Liver (tissue), 9 donors: ENCODE measurements around the gene WNT11. TPM values are rescaled to one million over a fixed set of nuclear protein-coding genes. Genes with fewer than 3 reads are reported as not detected.

ENCODE experiments used
- DNase-seq: peaks from one replicate; pipeline ENCODE4 v3.0.0-alpha.2; 2017; ENCODE audit warnings: low spot score
- H3K27ac ChIP-seq, 2 donors: one replicate each; pipeline ENCODE4 v1.7.0; 2013; ENCODE audit warnings: inconsistent platforms in 2 of 2, low read length in 2 of 2, control low read depth in 1 of 2, low read depth in 1 of 2, mild to moderate bottlenecking in 1 of 2
- H3K27me3 ChIP-seq, 4 donors: one replicate each; pipeline versions ENCODE4 v1.6.1 to v1.7.0; 2013; ENCODE audit warnings: low read length in 3 of 4, inconsistent platforms in 1 of 4, mild to moderate bottlenecking in 1 of 4, moderate library complexity in 1 of 4; ENCODE audit not compliant: control insufficient read depth in 4 of 4, insufficient read depth in 4 of 4
- H3K36me3 ChIP-seq, 4 donors: one replicate each; pipeline versions ENCODE4 v1.6.1 to v1.7.0; 2013; ENCODE audit warnings: low read length in 3 of 4, mild to moderate bottlenecking in 3 of 4, low read depth in 1 of 4, moderate library complexity in 1 of 4; ENCODE audit not compliant: control insufficient read depth in 4 of 4, insufficient read depth in 3 of 4
- H3K4me1 ChIP-seq, 4 donors: one replicate each; pipeline versions ENCODE4 v1.6.1 to v1.7.0; 2013; ENCODE audit warnings: low read length in 3 of 4, mild to moderate bottlenecking in 3 of 4, moderate library complexity in 1 of 4; ENCODE audit not compliant: control insufficient read depth in 4 of 4, insufficient read depth in 4 of 4
- H3K4me3 ChIP-seq, 3 donors: one replicate each; pipeline versions ENCODE4 v1.6.1 to v1.7.0; 2013; ENCODE audit warnings: low read length in 3 of 3, control low read depth in 1 of 3, low read depth in 1 of 3, mild to moderate bottlenecking in 1 of 3
- H3K9ac ChIP-seq, 2 donors: one replicate each; pipeline ENCODE4 v1.7.0; 2013; ENCODE audit warnings: low read length in 2 of 2, mild to moderate bottlenecking in 2 of 2, moderate library complexity in 2 of 2, control low read depth in 1 of 2, low read depth in 1 of 2
- H3K9me3 ChIP-seq, 4 donors: one replicate each; pipeline versions ENCODE4 v1.6.1 to v1.7.0; 2013; ENCODE audit warnings: low read length in 3 of 4; ENCODE audit not compliant: control insufficient read depth in 4 of 4
- ATF3 ChIP-seq: IDR thresholded peaks from 2 replicates; pipeline ENCODE4 v1.6.1; 2016; ENCODE audit warnings: antibody characterized with exemption
- CTCF ChIP-seq: fragments of 150-350 bp; IDR thresholded peaks from 2 replicates; pipeline ENCODE4 v1.5.1; 2017; ENCODE audit warnings: improper control_type of control experiment, low read depth, low read length; ENCODE audit not compliant: missing input control
- EGR1 ChIP-seq, 2 donors: IDR thresholded peaks; 2 replicates each; pipeline ENCODE4 v1.6.1; 2016 to 2018; ENCODE audit warnings: antibody characterized with exemption in 2 of 2, low read depth in 2 of 2
- FOXA1 ChIP-seq: IDR thresholded peaks from 2 replicates; pipeline ENCODE4 v1.6.1; 2016; ENCODE audit warnings: antibody characterized with exemption
- FOXA2 ChIP-seq: IDR thresholded peaks from 2 replicates; pipeline ENCODE4 v1.6.1; 2016; ENCODE audit warnings: antibody characterized with exemption
- GABPA ChIP-seq, 2 donors: IDR thresholded peaks in 1 of 2; conservative IDR thresholded peaks in 1 of 2; 2 replicates each; pipeline ENCODE4 v1.6.1; 2016; ENCODE audit warnings: antibody characterized with exemption in 2 of 2, mild to moderate bottlenecking in 1 of 2, moderate library complexity in 1 of 2
- HNF4A ChIP-seq, 2 donors: conservative IDR thresholded peaks; 2 replicates each; pipeline ENCODE4 v1.6.1; 2016; ENCODE audit warnings: antibody characterized with exemption in 2 of 2, mild to moderate bottlenecking in 2 of 2
- HNF4G ChIP-seq: IDR thresholded peaks from 2 replicates; pipeline ENCODE4 v1.6.1; 2016; ENCODE audit warnings: antibody characterized with exemption
- JUND ChIP-seq, 2 donors: IDR thresholded peaks; 2 replicates each; pipeline ENCODE4 v1.6.1; 2016; ENCODE audit warnings: antibody characterized with exemption in 2 of 2
- MAX ChIP-seq: IDR thresholded peaks from 2 replicates; pipeline ENCODE4 v1.6.1; 2016; ENCODE audit warnings: antibody characterized with exemption
- NR2F2 ChIP-seq: IDR thresholded peaks from 2 replicates; pipeline ENCODE4 v1.6.1; 2016; ENCODE audit warnings: antibody characterized with exemption
- RAD21 ChIP-seq, 2 donors: IDR thresholded peaks; 2 replicates each; pipeline ENCODE4 v1.6.1; 2016; ENCODE audit warnings: antibody characterized with exemption in 2 of 2, mild to moderate bottlenecking in 2 of 2
- REST ChIP-seq: IDR thresholded peaks from 2 replicates; pipeline ENCODE4 v1.6.1; 2016; ENCODE audit warnings: antibody characterized with exemption, mild to moderate bottlenecking
- RXRA ChIP-seq, 2 donors: IDR thresholded peaks; 2 replicates each; pipeline ENCODE4 v1.6.1; 2017 to 2018; ENCODE audit warnings: antibody characterized with exemption in 2 of 2, mild to moderate bottlenecking in 1 of 2
- SP1 ChIP-seq: IDR thresholded peaks from 2 replicates; pipeline ENCODE4 v1.6.1; 2018; ENCODE audit warnings: antibody characterized with exemption, mild to moderate bottlenecking
- TAF1 ChIP-seq: conservative IDR thresholded peaks from 2 replicates; pipeline ENCODE4 v1.6.1; 2016; ENCODE audit warnings: antibody characterized with exemption, mild to moderate bottlenecking
- YY1 ChIP-seq: IDR thresholded peaks from 2 replicates; pipeline ENCODE4 v1.6.1; 2016; ENCODE audit warnings: antibody characterized with exemption, mild to moderate bottlenecking
- ZBTB33 ChIP-seq: IDR thresholded peaks from 2 replicates; pipeline ENCODE4 v1.6.1; 2016; ENCODE audit warnings: antibody characterized with exemption
- WGBS: extraction: QIAGEN DNeasy Blood & Tissue Kit; methylation state at CpG from one replicate; pipeline ENCODE4 v1.1.7; 2013; 5-methylcytosine and 5-hydroxymethylcytosine counted together
- polyA plus RNA-seq, 2 donors: library from polyadenylated mRNA; stranded (reverse) in 1 of 2; unstranded in 1 of 2; fragments of 200-250 nt in 1 of 2; fragments of >200 nt in 1 of 2; fragmentation: Nextera tagmentation in 1 of 2; extraction: Ambion mirVana in 1 of 2; gene quantifications; one replicate each; pipeline versions ENCODE4 v1.2.1 to v1.2.3, GENCODE V29; 2013 to 2015
- total RNA-seq, 2 donors: library from RNA; depleted of rRNA; stranded (reverse); fragments of >200 nt; gene quantifications; one replicate each; pipeline ENCODE4 v1.2.3, GENCODE V29; 2014
- donor health status: healthy.
- donor health status: healthy.
- donor health status: healthy.
- donor health status: healthy.
- donor health status: healthy.

Gene WNT11
- total and polyA plus RNA-seq, 4 donors: 1.1 to 4.8 (median 2.5) TPM

GRCh38 chr11:76209375-76209972, 3.2 kb upstream of the WNT11 start:
- Histone ChIP-seq H3K4me3 (peak overlapping the region; percentile 35 to 64 (median 62)), H3K36me3 (no peaks in the 10 kb centered on the region), H3K27ac (peak overlapping the region; percentile 70 to 90), H3K9ac (peak overlapping the region in 1 of 2 donors; percentile 61), H3K4me1 (peaks cover 10 to 51% (median 22%) of the 10 kb centered on the region in 4 donors), H3K9me3 (no peaks in the 10 kb centered on the region), H3K27me3 (no peaks in the 10 kb centered on the region)
- WGBS: under 1% methylated on average over 61 of the region's 61 CpGs
- TF ChIP-seq YY1 (no peak), FOXA2 (no peak), CTCF (no peak), SP1 (peak; percentile 5), ZBTB33 (no peak), FOXA1 (no peak), EGR1 (IDR thresholded peaks at IDR 0.05; ENCODE audit: low read depth in 2 of 2) (no peak), HNF4G (no peak), RAD21 (IDR thresholded peaks at IDR 0.05) (no peak), REST (no peak), MAX (no peak), NR2F2 (no peak), JUND (IDR thresholded peaks at IDR 0.05) (no peak), HNF4A (conservative IDR thresholded peaks at IDR 0.05) (peak in 1 of 2 donors; percentile 5), ATF3 (no peak), GABPA (IDR thresholded peaks at IDR 0.05 in 1 of 2, conservative IDR thresholded peaks at IDR 0.05 in 1 of 2) (no peak), TAF1 (no peak), RXRA (IDR thresholded peaks at IDR 0.05) (peak; percentile 6 to 37)
- no peak for DNase-seq
